ENCODE measurements around the gene DLG1. TPM values are rescaled to one million over a fixed set of nuclear protein-coding genes. Genes with fewer than 3 reads are reported as not detected.

DLG1 gene
- total and polyA plus RNA-seq, 4 donors: 12.7 to 51.2 (median 22.3) TPM

- no peak overlapping the region for H3K27ac ChIP-seq (ENCODE audit: low read depth in 1 of 2, low read length in 2 of 2)
- H3K4me1 ChIP-seq (ENCODE audit: control insufficient read depth in 4 of 4, insufficient read depth in 4 of 4, low read length in 3 of 4): no peaks in the 10 kb centered on the region
- no peak overlapping the region for H3K9ac ChIP-seq (ENCODE audit: low read depth in 1 of 2, low read length in 2 of 2)
- H3K4me3 ChIP-seq (ENCODE audit: low read depth in 1 of 3, low read length in 3 of 3): no peak overlapping the region
- TF ChIP-seq CTCF (IDR thresholded peaks at IDR 0.05; ENCODE audit: low read depth, low read length, missing input control): no peak
- no peak for TF ChIP-seq SP1 (IDR thresholded peaks at IDR 0.05)
- no peak for TF ChIP-seq YY1 (IDR thresholded peaks at IDR 0.05)
- no peak for TF ChIP-seq NR2F2 (IDR thresholded peaks at IDR 0.05)
- 96% methylated on average over 6 of the region's 6 CpGs for WGBS
- no peaks in the 10 kb centered on the region for H3K27me3 ChIP-seq (ENCODE audit: control insufficient read depth in 4 of 4, insufficient read depth in 4 of 4, low read length in 3 of 4)
- H3K9me3 ChIP-seq (ENCODE audit: control insufficient read depth in 4 of 4, low read length in 3 of 4): no peaks in the 10 kb centered on the region
- no peak for DNase-seq (ENCODE audit: low spot score)
- no peaks in the 10 kb centered on the region for H3K36me3 ChIP-seq (ENCODE audit: control insufficient read depth in 4 of 4, insufficient read depth in 3 of 4, low read depth in 1 of 4, low read length in 3 of 4)
Measured at GRCh38 chr3:197343111-197343510, 44.7 kb upstream of the DLG1 start.

DNA sequence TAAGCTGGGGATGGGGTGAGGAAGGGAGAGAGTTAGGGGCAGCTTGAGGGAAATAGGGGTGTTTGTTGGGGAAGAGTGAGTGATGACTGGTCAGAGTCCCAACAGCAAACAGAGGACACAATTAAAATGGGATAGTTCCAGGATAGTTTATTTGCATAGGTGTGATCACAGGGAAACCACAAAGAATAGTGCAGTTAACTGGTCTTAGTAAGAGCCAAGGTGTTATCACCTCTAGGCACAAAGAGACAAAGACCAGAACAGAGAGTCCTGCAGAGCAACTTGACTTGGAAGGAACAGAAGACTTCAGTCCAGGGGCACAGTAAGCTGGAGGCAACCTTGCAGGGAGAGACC is 42.1 kb upstream of the DLG1 start:
- no peaks in the 10 kb centered on the region for H3K9me3 ChIP-seq (ENCODE audit: control insufficient read depth in 4 of 4, low read length in 3 of 4)
- H3K9ac ChIP-seq (ENCODE audit: low read depth in 1 of 2, low read length in 2 of 2): no peak overlapping the region
- TF ChIP-seq JUND (IDR thresholded peaks at IDR 0.05) (no peak), GABPA (IDR thresholded peaks at IDR 0.05 in 1 of 2, conservative IDR thresholded peaks at IDR 0.05 in 1 of 2) (no peak), REST (IDR thresholded peaks at IDR 0.05) (no peak), TAF1 (conservative IDR thresholded peaks at IDR 0.05) (no peak), HNF4A (conservative IDR thresholded peaks at IDR 0.05) (no peak), EGR1 (IDR thresholded peaks at IDR 0.05; ENCODE audit: low read depth in 2 of 2) (no peak), SP1 (IDR thresholded peaks at IDR 0.05) (no peak), CTCF (IDR thresholded peaks at IDR 0.05; ENCODE audit: low read depth, low read length, missing input control) (no peak), FOXA2 (IDR thresholded peaks at IDR 0.05) (no peak), HNF4G (IDR thresholded peaks at IDR 0.05) (no peak), RAD21 (IDR thresholded peaks at IDR 0.05) (no peak), NR2F2 (IDR thresholded peaks at IDR 0.05) (no peak), RXRA (IDR thresholded peaks at IDR 0.05) (no peak)
- TF ChIP-seq, protein P1, sequence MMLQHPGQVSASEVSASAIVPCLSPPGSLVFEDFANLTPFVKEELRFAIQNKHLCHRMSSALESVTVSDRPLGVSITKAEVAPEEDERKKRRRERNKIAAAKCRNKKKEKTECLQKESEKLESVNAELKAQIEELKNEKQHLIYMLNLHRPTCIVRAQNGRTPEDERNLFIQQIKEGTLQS (IDR thresholded peaks at IDR 0.05): no peak
- TF ChIP-seq, protein P2, sequence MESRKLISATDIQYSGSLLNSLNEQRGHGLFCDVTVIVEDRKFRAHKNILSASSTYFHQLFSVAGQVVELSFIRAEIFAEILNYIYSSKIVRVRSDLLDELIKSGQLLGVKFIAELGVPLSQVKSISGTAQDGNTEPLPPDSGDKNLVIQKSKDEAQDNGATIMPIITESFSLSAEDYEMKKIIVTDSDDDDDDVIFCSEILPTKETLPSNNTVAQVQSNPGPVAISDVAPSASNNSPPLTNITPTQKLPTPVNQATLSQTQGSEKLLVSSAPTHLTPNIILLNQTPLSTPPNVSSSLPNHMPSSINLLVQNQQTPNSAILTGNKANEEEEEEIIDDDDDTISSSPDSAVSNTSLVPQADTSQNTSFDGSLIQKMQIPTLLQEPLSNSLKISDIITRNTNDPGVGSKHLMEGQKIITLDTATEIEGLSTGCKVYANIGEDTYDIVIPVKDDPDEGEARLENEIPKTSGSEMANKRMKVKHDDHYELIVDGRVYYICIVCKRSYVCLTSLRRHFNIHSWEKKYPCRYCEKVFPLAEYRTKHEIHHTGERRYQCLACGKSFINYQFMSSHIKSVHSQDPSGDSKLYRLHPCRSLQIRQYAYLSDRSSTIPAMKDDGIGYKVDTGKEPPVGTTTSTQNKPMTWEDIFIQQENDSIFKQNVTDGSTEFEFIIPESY (IDR thresholded peaks at IDR 0.05): no peak
- H3K4me3 ChIP-seq (ENCODE audit: low read depth in 1 of 3, low read length in 3 of 3): no peak overlapping the region
- H3K4me1 ChIP-seq (ENCODE audit: control insufficient read depth in 4 of 4, insufficient read depth in 4 of 4, low read length in 3 of 4): no peaks in the 10 kb centered on the region
- DNase-seq (ENCODE audit: low spot score): no peak
- H3K36me3 ChIP-seq (ENCODE audit: control insufficient read depth in 4 of 4, insufficient read depth in 3 of 4, low read depth in 1 of 4, low read length in 3 of 4): no peaks in the 10 kb centered on the region
- H3K27me3 ChIP-seq (ENCODE audit: control insufficient read depth in 4 of 4, insufficient read depth in 4 of 4, low read length in 3 of 4): no peaks in the 10 kb centered on the region
- H3K27ac ChIP-seq (ENCODE audit: low read depth in 1 of 2, low read length in 2 of 2): no peak overlapping the region

Measured in liver (tissue), 9 donors.